HG03025 (cell line): ENCODE results near the gene STAT4.

ENCODE experiments used
- ATAC-seq: cut with Tn5 transposase; IDR thresholded peaks from one replicate; pipeline ENCODE4 v1.9.1; 2021; ENCODE audit warnings: mild to moderate bottlenecking, moderate library complexity; ENCODE audit not compliant: unreplicated experiment, low FRiP score

Gene STAT4

DNA sequence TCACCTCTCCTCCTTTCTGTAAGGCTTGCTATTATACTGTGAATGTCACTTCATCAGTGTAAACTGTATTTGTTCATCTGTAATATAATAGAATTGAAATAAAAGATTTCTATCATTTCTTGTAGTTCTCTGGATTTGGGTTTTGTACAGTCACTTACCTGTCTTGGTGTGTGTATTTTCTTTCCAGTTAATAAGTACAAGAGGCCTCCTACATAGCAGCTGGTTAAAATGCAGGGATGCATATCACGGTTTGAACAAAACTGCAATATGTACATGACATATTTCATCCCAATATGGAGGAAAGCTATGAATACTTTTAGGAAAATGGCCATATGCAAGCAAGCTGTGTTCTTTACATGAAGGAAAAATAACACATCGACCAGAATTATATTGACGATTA lies 131.4 kb downstream of the STAT4 start:
- no peak for ATAC-seq

DNA sequence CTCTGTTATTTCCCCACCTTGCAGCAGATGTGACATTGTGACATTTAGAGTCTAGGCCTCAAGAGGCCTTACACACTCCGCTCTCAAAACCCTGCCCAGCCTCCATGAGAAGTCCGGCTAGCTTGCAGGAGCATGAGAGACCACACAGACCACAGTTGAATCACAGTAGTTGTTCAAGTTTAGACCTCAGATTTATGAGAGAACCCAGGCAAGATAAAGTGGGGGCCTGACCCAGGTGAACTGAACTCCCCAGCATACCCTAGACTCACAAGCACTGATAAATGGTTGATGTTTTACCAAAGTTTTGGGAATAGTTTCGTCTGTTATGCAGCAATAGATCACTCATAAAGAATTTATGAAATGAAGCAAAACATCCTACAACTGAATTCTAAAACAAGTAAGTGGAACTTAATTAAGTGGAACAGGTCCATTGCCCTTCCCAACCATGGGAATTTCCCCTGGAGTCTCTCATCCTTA lies 132.1 kb downstream of the STAT4 start:
- no peak for ATAC-seq

DNA sequence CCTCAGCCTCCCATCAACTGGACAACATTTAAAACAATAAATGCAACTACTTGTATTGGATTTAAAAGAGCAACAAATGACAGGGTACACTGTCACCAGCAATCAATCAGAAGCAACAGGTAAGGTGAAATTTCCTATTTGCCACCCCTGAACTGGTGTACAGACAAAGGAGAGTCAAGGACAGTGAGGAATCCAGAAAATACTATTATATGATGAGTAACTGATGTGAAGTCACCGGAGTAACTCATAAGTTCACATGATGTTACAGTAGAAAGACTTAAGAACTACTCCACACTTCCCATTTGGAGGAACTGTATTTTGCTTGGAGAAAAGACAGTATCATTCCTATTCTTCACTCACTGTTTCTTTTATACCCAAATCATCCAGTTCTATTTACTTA lies 132.7 kb downstream of the STAT4 start:
- ATAC-seq: no peak

DNA sequence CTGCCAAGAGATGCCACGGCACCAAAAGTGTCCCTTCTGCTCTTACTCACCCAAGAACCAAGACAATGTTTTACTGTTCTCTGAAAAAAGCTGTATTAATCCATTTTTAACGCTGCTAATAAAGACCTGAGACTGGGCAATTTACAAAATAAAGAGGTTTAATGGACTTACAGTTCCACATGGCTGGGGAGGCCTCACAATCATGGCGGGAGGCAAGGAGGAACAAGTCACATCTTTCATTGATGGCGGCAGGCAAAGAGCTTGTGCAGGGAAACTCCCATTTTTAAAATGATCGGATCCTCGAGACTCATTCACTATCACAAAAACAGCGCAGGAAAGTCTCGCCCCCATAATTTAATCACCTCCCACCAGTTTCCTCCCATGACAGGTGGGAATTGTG lies 135.0 kb downstream of the STAT4 start:
- no peak for ATAC-seq

DNA sequence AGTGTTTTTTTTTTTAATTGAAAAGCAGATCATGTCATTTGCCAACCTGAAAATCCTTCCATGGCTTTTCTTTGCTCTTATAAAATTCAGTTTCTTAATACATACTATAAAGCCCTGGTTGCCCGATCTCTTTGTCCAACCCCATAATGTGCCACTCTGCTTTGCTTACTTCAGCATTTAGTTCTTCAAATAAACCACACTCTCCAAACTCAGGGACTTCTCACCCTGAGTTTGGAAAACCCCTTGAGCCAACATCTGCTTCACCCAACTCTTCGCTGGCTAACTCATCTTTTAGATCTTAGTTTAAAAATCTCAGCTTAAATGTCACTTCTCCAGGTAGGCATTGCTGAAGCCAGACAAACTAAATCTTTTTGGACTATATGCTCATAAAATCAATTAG lies 135.6 kb downstream of the STAT4 start:
- ATAC-seq: no peak

DNA sequence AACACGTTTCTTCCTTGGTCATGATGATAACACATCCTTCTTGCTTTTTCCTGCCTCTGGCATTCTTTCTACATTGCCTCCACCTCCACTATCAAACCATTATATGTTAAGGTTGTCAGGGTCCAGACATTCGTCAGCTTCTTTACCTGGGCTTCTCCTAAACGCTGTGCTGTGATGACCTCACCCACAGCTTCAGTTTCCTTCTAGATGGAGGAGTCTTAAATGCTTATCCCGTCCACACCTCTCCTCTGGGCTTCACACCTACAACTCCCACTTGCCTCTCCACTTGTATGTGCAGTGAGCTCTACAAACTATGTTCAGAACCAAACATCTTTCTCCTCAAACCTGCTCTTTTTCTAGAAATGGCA lies 136.2 kb downstream of the STAT4 start:
- ATAC-seq: peak; percentile 4

DNA sequence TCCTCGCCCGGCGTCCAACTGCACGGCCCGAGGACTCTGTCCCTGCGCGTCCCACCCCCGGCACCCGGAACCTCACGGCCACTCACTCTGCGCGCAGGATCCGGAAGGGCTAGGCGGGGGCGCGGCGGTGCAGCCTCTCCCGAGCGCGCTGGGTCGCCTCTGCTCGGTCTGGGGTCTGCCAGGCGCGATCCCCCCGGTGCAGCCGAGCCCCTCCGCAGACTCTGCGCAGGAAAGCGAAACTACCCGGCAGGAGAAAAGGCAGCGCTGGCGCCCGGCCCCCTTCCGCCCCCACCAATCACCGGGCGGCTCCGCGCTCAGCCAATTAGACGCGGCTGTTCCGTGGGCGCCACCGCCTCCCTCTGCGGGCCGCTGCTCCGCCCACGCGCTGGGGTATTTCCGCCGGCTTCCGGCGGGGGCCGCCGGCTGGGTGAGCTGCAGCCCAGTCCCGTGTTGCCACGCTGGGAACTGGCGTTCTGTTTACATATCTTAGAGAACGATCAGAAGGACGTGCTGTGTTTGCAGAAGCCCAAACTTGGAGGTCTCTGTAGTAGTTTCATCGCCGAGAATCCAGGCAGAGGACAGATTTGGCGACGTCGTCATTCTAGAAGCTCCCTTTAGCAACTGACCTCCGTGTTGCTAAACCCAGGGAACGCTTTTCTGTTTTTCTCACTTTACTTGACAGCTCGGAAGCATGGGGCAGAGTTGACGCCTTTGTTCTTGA lies 136.7 kb downstream of the STAT4 start, which contains the start of gene STAT1:
Gene STAT1, minus strand, starts transcription at position 240 of the 721 bp plus-strand sequence. CDS start 4,168 bp downstream, outside the sequence.
- ATAC-seq: peak; percentile 81

DNA sequence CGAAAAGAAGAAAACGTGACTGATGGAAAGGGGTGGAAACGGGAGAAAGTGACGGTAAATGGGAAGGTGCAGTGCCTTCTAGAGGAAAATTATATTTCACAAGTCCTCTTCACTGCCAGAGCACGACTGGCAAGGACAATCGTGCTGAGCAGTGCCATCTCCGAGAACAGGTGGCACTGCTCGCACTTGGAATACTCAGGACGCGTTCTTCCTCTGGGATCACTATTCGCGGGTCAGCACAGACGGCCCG lies 137.2 kb downstream of the STAT4 start:
- no peak for ATAC-seq

DNA sequence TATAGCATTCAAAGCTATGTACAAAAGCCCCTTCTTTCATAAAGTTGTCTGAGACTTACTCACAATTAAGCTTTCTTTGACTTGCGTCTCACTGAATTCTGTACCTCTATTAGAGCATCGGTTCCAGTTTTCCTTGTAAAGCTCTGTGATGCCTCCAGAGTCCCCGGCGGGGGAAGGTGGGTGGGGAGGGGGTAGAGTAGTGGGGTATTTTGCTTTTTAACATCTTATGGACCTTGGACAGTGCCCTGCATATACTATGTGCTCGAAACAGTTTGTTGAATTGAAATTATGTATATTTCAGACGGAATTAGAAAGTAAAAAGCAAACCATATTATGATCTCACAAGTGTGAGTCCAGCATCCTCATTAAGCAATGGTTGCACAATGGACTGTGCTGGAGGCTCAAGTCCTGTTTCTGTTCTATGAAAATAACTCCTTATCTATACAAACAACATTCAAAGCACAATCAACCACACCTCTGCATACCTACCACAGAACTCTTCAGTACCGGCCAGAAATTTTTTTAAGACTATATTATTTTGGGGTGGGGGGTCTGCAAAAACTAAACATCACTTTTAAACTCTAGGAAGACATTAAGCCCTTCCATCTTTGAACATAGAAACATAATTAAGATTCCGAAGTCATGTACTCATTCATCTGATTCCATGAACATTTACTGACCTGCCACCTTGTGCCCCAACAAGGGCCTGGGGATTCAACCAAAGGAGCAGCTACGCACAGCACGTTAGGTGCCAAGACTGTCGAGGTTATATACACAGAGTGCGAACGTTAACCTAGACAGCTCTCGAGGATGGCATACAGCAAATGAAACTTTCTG lies 137.7 kb downstream of the STAT4 start:
- ATAC-seq: peak; percentile 15

DNA sequence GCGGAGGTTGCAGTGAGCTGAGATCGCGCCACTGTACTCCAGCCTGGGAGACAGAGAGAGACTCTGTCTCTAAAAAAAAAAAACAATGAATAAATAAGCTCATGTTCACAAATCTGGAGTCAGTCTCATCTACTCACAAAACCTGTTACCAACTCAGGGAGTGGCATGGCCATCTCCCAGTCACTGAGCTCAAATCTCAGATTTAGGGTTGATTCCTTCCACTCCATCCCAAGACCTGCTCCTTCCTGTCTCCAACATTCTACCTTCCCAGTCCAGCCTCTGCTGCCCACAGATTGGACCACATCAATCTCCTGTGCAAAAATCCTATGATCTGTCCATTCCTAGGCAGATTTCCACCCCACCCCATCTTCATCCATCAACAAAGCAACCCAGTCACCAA lies 138.4 kb downstream of the STAT4 start:
- no peak for ATAC-seq

DNA sequence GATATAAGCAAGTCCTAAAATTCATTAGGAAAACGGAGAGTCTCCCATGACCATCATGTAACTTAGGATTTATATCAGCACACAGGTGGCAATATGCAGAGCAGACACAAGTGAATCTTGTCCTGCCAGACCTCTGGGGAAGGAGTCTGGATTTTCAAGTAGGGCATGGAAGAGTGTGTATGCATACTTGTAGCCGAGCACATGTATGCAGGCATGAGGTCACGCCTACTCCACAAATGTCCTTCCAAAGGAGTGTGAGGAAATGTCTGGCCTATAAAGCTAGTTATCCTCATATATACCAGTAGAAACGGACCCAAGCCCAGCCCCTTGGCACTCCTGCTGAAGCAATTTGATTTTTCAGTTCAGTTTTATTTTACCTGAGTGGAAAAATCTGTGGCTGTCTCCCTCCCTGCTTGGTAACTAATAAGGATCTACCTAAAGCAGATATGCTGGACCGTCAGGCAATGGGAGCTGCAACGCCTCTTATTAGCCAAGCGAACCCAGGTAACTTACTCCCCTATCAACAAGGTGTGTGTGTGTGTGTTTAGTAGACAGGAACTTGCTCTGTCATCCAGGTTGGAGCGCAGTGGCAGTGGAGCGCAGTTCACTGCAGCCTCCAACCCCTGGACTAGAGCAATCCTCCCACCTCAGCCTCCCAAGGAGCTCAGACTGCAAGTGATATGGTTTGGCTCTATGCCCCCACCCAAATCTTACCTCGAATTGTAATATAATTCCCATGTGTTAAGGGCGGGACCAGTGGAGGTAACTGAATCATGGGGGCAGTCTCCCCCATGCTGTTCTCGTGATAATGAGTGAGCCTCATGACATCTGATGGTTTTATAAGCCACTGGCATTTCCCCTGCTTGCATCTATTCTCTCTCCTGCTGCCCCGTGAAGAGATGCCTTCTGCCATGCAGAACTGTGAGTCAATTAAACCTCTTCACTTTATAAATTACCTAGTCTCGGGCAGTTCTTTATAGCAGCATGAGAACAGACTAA lies 139.6 kb downstream of the STAT4 start:
- no peak for ATAC-seq

DNA sequence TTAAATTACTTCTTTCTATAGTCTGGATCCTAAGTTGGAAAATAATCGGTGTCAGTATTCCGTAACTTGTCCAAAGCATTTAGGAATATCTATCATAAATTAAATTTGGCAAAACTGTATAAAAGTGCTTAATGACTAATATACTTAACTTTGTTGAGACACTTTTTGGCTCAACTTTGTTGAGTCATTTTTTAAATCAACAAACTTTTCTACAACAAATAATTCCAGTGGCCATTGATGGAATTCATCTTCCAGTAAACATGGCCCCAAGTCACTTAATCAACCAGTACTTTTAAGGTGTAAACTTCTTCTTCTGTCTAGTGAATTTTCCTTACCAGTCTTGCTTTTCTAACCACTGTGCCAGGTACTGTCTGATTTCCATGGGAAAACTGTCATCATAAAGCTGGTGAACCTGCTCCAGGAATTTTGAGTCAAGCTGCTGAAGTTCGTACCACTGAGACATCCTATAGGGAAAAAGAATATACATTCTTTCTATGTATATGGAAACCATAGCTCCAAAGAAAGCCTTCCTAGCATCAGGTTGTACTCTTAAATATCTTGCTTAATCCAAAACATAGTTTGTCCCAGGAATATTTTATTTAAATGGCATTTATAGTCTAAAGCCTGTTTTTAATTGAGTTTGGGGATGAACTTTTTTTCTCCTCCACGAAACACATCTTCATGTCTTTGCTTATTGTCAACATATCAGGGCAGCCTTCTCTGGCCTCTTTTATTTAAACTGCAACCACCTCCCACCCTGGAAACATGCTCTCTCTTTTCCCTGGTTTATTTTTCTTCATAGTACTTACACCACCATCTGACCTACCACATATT lies 141.0 kb downstream of the STAT4 start:
- no peak for ATAC-seq

DNA sequence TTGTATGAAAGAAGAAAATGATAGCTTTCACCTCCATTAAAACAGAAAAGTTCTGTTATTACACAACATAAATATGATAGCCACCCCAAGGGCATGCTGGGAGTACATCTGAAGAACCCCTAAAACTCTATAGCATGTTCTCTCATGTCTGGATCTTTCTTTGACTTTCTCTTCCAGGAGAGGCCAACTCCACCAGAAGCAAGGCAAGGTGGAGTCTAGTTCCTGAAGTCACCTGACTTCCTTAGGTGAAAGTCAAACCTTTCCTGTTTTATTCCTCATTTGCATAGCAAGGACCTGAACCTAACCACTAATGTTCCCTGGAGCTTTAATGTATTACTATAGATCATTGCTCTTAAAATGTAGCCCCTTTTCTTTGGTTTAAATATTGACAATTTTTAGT lies 142.5 kb downstream of the STAT4 start:
- ATAC-seq: no peak

DNA sequence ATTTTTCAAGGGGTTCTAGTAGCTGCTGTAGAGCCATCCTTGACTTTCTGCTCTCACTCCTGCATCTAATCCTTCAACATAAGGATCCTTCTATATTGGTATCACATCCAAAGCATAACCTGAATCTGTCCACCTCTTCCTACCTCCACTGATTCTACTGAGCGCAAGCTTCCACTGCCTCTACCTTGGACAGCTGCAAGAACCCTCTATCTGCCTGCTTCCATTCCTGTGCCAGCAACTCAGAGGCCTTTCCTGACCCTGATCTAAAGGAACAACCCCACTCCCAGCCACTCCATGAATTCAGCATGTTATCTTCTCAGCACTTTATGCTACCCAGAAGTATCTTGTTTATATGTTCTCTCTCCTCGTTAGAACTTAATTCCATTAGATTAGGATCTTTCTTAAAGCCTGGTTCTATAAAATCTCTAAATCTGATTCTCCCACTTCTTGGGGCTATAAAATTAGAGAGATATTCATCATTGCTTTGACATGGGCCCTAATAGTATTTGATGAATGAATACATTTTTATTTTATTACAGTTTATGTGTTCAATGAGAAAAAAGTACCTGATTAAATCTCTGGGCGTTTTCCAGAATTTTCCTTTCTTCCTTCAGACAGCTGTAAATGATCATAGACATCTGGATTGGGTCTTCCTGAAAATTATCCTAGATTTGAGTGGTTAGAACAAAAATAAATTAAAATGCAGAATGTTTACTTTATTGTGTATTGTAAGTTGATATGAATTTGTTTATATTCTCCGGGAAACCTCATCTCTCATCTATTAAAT lies 143.6 kb downstream of the STAT4 start:
- ATAC-seq: no peak

DNA sequence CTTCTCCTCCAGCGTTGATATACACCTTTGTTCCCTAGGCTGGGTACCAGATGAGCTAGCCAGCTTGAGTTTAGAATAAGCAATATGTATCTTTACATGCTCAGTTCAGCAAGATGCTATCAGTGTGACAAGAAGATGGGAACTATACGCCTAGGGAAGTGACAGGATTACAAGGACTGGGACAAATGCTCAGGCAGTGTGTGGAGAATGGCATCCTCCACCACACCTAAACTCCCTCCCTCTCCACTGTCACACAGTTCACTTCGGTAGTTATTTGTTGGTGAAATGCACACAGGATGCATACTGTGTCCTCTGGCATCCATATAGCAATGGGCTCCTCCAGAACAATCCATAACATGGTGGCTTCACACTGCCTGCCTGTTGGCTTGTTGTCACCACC lies 144.5 kb downstream of the STAT4 start:
- ATAC-seq: no peak

DNA sequence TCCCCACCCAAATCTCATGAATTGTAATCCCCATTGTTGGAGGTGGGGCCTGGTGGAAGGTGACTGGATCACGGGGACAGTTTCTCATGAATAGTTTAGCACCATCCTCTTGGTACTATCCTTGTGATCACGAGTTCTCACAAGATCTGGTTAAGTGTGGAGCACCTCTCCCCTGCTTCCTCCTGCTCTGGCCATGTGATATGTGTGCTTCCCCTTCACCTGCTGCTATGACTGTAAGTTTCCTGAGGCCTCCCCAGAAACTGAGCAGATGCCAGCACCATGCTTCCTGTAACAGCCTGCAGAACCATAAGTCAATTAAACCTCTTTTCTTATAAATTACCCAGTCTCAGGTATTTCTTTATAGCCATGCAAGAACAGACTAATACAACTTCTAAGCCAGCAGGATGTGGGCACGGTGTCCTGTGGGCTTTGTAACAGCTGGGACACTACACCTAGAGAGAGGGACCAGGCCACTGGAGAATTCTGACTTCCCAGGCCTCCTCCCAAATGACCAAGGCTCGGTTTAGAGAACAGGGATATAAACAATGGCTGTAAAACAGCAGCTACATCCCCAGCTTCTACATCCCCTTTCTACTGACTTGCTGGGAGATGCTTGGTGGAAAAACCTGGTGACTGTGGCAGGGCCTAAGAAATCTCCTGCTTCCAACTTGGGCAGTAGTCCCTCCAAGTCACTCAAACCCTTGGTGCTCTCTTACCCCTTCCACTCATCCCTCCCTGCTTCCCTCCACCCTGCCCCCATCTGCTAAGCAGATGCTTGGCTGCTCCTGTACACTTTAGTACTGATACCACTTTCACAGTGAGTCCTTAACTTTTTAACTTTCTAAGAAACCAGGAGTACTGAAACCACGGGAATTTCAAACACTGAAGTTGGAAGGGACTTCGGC lies 147.1 kb downstream of the STAT4 start:
- ATAC-seq: no peak

DNA sequence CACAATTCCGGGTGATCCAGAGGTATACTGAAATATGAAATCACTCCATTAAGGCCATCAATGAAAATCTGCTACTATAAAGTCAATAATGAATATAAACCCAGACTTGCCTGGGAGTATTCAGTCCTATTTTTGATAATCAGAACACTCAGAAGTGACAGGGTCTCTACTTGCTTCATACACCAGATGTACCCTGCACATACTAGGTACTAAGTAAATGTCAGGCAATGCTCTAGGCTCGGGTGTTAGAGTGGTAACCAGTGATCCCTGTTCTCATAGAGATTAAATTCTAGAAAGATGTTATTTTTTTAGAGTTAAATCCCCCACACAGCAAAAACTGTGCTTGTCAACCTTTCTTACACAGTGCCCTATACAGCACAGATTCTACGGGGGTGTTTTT lies 149.2 kb downstream of the STAT4 start:
- ATAC-seq: no peak

DNA sequence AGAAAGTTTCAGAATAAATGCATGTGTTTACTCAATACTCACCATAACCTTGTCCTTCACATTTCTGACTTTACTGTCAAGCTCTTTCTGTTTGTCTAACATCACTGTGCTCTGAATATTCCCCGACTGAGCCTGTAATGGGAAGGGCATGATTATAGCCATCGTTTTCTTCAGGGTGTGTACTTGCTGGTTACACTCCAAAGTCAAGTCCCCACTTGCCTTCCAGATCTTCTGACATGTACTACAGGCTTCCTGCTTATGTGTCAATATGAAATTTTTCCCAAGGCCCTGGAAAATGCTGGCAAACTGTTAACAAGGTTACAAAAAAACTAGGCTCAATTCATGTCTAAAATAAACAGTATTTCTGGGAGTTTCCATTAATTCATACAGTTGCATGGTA lies 149.8 kb downstream of the STAT4 start:
- no peak for ATAC-seq
